Effector memory CD8-positive, alpha-beta T cell (primary cell): ENCODE results near the gene ZNF697.
"Not testable (repeated sequence)": the region's sequence is repeated elsewhere in the genome, so short reads cannot be mapped to it uniquely, and the experiment has no call there.

Experiments used
- ATAC-seq: fragments of 150-1000 bp; cut with Tn5 transposase; replicated peaks from 2 replicates; pipeline ENCODE4 v1.10.0; 2021; ENCODE audit warnings: mild to moderate bottlenecking, moderate library complexity
- DNase-seq, 3 experiments: peaks; one replicate each; pipeline ENCODE4 v3.0.0; 2021
- H3K27ac Mint-ChIP-seq, 2 donors: one replicate each; pipeline ENCODE4 v1.8.0; 2022; ENCODE audit warnings: mild to moderate bottlenecking in 2 of 2, mixed read lengths in 2 of 2, moderate library complexity in 2 of 2
- H3K27me3 Mint-ChIP-seq, 2 donors: one replicate each; pipeline ENCODE4 v1.8.0; 2022; ENCODE audit warnings: mixed read lengths in 2 of 2
- H3K36me3 Mint-ChIP-seq: one replicate; pipeline ENCODE4 v1.8.0; 2022; ENCODE audit warnings: mild to moderate bottlenecking, moderate library complexity, mixed read lengths; ENCODE audit not compliant: insufficient read depth
- H3K4me1 Mint-ChIP-seq, 2 donors: one replicate each; pipeline ENCODE4 v1.8.0; 2022; ENCODE audit warnings: low read depth in 2 of 2, mixed read lengths in 2 of 2
- H3K4me3 Mint-ChIP-seq, 2 donors: one replicate each; pipeline ENCODE4 v1.8.0; 2022; ENCODE audit warnings: mild to moderate bottlenecking in 2 of 2, mixed read lengths in 2 of 2, moderate library complexity in 2 of 2
- H3K9me3 Mint-ChIP-seq, 2 donors: one replicate each; pipeline ENCODE4 v1.8.0; 2022; ENCODE audit warnings: mixed read lengths in 2 of 2
- total RNA-seq, 9 experiments: gene quantifications; one replicate each; lab custom pipeline; 2026; lab: John Stamatoyannopoulos, UW

Gene ZNF697
- 0 to 1.1 (median 0.23) reads per million in 9 experiments for total RNA-seq

DNA sequence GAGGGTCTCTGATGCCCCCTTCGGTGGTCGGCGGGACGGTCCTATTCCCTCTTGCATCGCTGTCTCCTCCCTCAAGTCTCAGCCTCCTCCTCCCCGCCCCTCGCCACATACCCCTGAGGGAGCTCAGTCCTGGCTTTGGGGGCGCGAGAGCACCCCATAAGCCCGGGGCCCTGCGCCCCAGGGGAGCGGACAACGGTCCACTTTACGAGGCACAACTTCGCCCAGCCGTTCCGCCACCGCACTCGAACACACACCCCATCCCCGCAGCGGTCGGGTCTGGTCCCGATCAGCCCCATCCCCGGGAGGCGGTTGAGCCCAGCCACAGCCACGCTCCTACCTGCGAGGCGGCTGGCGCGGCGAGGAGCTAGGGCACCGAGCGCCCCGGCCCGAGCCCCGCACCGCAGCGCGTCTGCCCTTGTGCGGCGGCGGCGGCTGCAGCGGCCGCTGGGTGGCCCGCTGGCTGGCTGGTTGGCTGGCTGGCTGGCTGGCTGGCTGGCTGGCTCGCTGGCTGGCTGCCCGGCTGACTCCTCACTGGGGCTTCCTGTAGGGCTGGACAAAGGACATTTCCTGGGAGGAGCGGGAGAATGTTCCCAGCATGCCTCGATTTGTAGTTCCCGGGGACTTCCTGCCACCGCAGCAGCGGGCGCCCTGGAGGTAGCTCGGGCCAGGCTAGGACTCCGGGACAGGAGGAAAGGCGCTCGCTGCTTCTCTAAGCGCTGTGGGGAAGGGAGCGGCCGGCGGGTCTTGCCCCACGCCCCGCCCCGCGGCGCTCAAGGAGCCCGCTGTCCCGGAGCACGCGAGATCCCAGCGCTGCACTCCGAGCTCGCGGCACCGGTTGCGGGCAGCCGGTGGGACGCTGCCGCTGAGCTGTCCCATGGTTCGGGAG lies at the start of gene ZNF697:
Gene ZNF697, minus strand, starts transcription at position 533 of the 886 bp plus-strand sequence. CDS start 22,166 bp downstream, outside the sequence.
- Mint-ChIP-seq H3K27me3 (peaks cover 74 to 78% of the 10 kb centered on the region in 2 donors), H3K4me1 (peaks cover 0 to 2% of the 10 kb centered on the region in 2 donors), H3K9me3 (no peaks in the 10 kb centered on the region), H3K27ac (no peak within 1 kb of the TSS), H3K4me3 (peak within 1 kb of the TSS; percentile 28 to 40), H3K36me3 (no peaks in the 10 kb centered on the region)
- ATAC-seq (no peak), DNase-seq (peak in 1 of 3 experiments; percentile 1)

DNA sequence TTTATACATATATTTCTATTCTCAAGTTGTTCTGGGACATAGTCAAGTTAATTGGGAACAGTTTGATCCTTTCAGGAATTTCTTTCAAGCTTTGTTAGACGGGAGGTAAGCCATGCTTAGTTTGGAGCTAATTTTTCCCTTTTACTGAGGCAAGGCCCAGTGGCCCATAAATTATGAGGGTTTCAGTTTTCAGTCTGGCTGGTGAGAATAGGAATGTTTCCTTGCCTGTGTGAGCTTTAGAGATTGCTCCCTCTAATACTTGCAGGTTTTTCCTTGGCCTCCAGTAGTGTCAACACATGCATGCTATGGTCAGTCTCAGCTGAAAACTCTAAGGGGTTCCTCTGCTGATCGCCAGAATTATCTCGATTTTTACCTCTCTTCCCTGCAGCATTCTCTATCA lies 49.5 kb upstream of the ZNF697 start:
- Mint-ChIP-seq H3K36me3 (no peaks in the 10 kb centered on the region), H3K4me1 (no peaks in the 10 kb centered on the region), H3K27me3 (peaks cover 65 to 68% of the 10 kb centered on the region in 2 donors), H3K9me3 (peaks cover 11 to 26% of the 10 kb centered on the region in 2 donors), H3K4me3 (no peak overlapping the region), H3K27ac (no peak overlapping the region)
- DNase-seq (no peak), ATAC-seq (no peak)

GRCh38 chr1:119696863-119697262 lies 48.8 kb upstream of the ZNF697 start:
- not testable (repeated sequence) for H3K36me3 Mint-ChIP-seq, H3K4me1 Mint-ChIP-seq, ATAC-seq, DNase-seq, H3K27ac Mint-ChIP-seq, H3K4me3 Mint-ChIP-seq
- H3K27me3 Mint-ChIP-seq = peaks cover 62 to 64% of the 10 kb centered on the region in 2 donors
- peaks cover 6 to 19% of the 10 kb centered on the region in 2 donors for H3K9me3 Mint-ChIP-seq

GRCh38 chr1:119689511-119689910 lies 41.4 kb upstream of the ZNF697 start:
- no peaks in the 10 kb centered on the region for H3K4me1 Mint-ChIP-seq
- no peak overlapping the region for H3K4me3 Mint-ChIP-seq
- H3K36me3 Mint-ChIP-seq = no peaks in the 10 kb centered on the region
- no peak for ATAC-seq
- peaks cover 6 to 8% of the 10 kb centered on the region in 2 donors for H3K27me3 Mint-ChIP-seq
- DNase-seq = no peak
- peaks cover 0 to 7% of the 10 kb centered on the region in 2 donors for H3K9me3 Mint-ChIP-seq
- no peak overlapping the region for H3K27ac Mint-ChIP-seq

DNA sequence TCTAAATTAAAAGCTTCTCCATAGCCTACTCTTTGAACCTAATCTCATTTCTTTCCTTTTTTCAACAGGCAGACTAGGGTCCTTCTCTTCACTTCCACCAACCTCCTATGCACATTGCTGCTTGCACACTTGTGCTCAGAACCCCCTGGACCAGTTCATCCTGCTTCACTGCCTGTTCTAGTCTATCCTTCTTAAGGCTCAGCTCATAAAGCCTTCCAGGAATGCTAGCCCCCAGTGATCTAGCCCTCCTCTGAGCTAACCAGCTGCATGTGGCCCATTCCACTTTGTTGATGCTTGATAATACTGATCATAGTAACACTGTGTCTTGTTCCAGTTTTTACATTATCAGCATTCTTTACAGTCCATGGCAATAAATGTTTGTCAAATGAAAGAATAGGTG lies 40.7 kb upstream of the ZNF697 start:
- no peaks in the 10 kb centered on the region for H3K36me3 Mint-ChIP-seq
- H3K4me1 Mint-ChIP-seq = no peaks in the 10 kb centered on the region
- ATAC-seq = no peak
- H3K9me3 Mint-ChIP-seq = peaks cover 0 to under 1% of the 10 kb centered on the region in 2 donors
- no peak for DNase-seq
- H3K4me3 Mint-ChIP-seq = no peak overlapping the region
- H3K27ac Mint-ChIP-seq = no peak overlapping the region
- H3K27me3 Mint-ChIP-seq = peaks cover 0 to 1% of the 10 kb centered on the region in 2 donors

- DNase-seq (no peak), ATAC-seq (no peak)
- Mint-ChIP-seq H3K27me3 (no peaks in the 10 kb centered on the region), H3K4me1 (no peaks in the 10 kb centered on the region), H3K36me3 (no peaks in the 10 kb centered on the region), H3K9me3 (no peaks in the 10 kb centered on the region), H3K27ac (no peak overlapping the region), H3K4me3 (no peak overlapping the region)
These were observed 39.5 kb upstream of the ZNF697 start for GRCh38 chr1:119687434-119688079.

GRCh38 chr1:119686661-119687060 lies 38.6 kb upstream of the ZNF697 start:
- no peaks in the 10 kb centered on the region for H3K36me3 Mint-ChIP-seq
- H3K4me3 Mint-ChIP-seq = no peak overlapping the region
- ATAC-seq (no peak), DNase-seq (no peak)
- no peaks in the 10 kb centered on the region for H3K9me3 Mint-ChIP-seq
- H3K27ac Mint-ChIP-seq = no peak overlapping the region
- H3K27me3 Mint-ChIP-seq = no peaks in the 10 kb centered on the region
- no peaks in the 10 kb centered on the region for H3K4me1 Mint-ChIP-seq

DNA sequence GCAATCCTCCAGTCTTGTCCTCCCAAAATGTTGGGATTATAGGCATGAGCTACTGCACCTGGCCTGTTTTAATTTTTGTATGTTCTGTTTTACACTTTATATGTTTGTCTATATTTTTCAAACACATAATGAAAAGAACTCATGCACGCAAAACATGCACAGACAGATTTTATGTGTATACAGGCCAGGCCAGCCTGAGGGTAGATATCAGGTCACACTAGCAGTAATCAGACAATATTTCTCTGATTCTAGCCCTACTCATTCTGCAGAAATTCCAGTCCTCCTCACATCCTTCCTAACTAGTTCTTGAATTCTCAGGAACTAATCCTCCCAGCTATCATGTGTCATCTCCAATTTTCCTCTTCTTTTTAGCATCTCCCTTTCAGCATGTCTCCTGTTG lies 35.8 kb upstream of the ZNF697 start:
- H3K4me1 Mint-ChIP-seq = no peaks in the 10 kb centered on the region
- H3K27ac Mint-ChIP-seq = no peak overlapping the region
- no peak overlapping the region for H3K4me3 Mint-ChIP-seq
- no peaks in the 10 kb centered on the region for H3K9me3 Mint-ChIP-seq
- ATAC-seq (no peak), DNase-seq (no peak)
- no peaks in the 10 kb centered on the region for H3K36me3 Mint-ChIP-seq
- H3K27me3 Mint-ChIP-seq = peaks cover 8 to 13% of the 10 kb centered on the region in 2 donors

DNA sequence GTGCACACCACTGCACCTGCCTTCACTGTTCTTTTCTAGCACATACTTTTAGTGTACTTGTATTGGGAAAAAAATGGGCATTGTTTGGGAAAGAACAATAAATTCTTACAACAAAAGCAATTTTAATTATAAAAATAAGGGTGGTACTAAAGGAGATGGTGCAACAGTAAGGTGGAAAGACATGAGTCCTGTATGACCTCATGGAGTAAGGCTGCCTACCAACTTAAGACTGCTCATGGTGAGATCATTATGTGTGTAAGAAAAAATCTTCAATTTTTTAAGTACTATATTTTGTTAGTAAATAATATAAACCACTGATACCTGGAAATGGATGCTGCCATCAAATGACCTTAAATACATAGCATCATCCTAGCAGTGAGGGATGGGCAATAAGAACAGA lies 34.1 kb upstream of the ZNF697 start:
- ATAC-seq (no peak), DNase-seq (no peak)
- H3K4me3 Mint-ChIP-seq = no peak overlapping the region
- H3K36me3 Mint-ChIP-seq = no peaks in the 10 kb centered on the region
- H3K27ac Mint-ChIP-seq = no peak overlapping the region
- peaks cover 15 to 18% of the 10 kb centered on the region in 2 donors for H3K27me3 Mint-ChIP-seq
- H3K4me1 Mint-ChIP-seq = no peaks in the 10 kb centered on the region
- H3K9me3 Mint-ChIP-seq = no peaks in the 10 kb centered on the region

DNA sequence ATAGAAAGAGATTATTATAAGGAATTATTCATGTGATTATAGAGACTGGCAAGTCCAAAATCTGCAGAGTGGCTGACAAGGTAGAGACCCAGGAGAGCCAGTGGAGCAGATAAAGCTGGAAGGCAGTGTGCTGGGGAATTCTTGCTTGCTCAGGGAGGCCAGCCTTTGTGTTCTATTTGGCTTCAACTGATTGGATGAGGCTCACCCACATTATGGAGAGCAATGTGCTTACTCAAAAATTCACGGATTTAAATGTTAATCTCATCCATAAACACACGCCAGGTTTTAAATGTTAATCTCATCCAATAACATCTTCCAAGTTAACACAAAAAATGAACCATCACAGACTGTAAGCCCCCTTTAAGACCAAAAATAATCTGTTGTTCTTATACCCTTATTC lies 33.5 kb upstream of the ZNF697 start:
- DNase-seq (no peak), ATAC-seq (no peak)
- no peaks in the 10 kb centered on the region for H3K36me3 Mint-ChIP-seq
- H3K27me3 Mint-ChIP-seq = peaks cover 18 to 20% of the 10 kb centered on the region in 2 donors
- H3K9me3 Mint-ChIP-seq = no peaks in the 10 kb centered on the region
- no peaks in the 10 kb centered on the region for H3K4me1 Mint-ChIP-seq
- no peak overlapping the region for H3K27ac Mint-ChIP-seq
- H3K4me3 Mint-ChIP-seq = no peak overlapping the region

GRCh38 chr1:119680723-119681122 lies 32.7 kb upstream of the ZNF697 start:
- no peak for ATAC-seq
- Mint-ChIP-seq H3K27me3 (peaks cover 18 to 28% of the 10 kb centered on the region in 2 donors), H3K4me1 (no peaks in the 10 kb centered on the region), H3K36me3 (no peaks in the 10 kb centered on the region), H3K27ac (no peak overlapping the region), H3K4me3 (no peak overlapping the region), H3K9me3 (no peaks in the 10 kb centered on the region)
- no peak for DNase-seq

GRCh38 chr1:119680193-119680592 lies 32.1 kb upstream of the ZNF697 start:
- Mint-ChIP-seq H3K9me3 (no peaks in the 10 kb centered on the region), H3K36me3 (no peaks in the 10 kb centered on the region), H3K27me3 (peaks cover 18 to 33% of the 10 kb centered on the region in 2 donors), H3K4me1 (peaks cover 1 to 5% of the 10 kb centered on the region in 2 donors), H3K27ac (no peak overlapping the region), H3K4me3 (no peak overlapping the region)
- no peak for ATAC-seq
- DNase-seq = no peak

GRCh38 chr1:119679223-119679622 lies 31.2 kb upstream of the ZNF697 start:
- no peak overlapping the region for H3K4me3 Mint-ChIP-seq
- H3K27me3 Mint-ChIP-seq = peaks cover 23 to 38% of the 10 kb centered on the region in 2 donors
- no peak overlapping the region for H3K27ac Mint-ChIP-seq
- DNase-seq (no peak), ATAC-seq (no peak)
- peaks cover 1 to 5% of the 10 kb centered on the region in 2 donors for H3K4me1 Mint-ChIP-seq
- no peaks in the 10 kb centered on the region for H3K9me3 Mint-ChIP-seq
- H3K36me3 Mint-ChIP-seq = no peaks in the 10 kb centered on the region
